ENCODE measurements around the gene PTPRE.

PTPRE gene

DNA sequence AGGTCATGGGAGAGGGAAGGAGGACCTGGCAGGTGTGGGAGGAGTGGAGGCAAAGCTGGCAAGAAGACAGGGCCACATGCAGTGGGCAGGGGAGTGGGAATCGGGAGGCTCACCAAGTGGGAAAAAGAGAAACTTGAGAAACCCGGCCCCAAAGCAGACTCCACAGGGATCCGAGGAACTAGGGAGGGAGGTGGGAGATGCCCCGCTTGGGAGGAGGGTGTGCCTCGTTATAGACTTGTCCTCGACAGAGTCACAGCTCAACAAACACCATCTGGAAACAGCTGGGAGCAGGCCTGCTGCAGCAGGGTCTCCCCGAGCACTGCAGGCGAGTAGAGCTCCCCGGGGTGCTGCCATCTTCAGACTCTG, 164.5 kb downstream of the PTPRE start:
- TF ChIP-seq POLR2A (IDR thresholded peaks at IDR 0.05; ENCODE audit: low read length) (no peak), GATA1 (IDR thresholded peaks at IDR 0.05; ENCODE audit: low read depth, low read length) (no peak)
- no peak for DNase-seq

DNA sequence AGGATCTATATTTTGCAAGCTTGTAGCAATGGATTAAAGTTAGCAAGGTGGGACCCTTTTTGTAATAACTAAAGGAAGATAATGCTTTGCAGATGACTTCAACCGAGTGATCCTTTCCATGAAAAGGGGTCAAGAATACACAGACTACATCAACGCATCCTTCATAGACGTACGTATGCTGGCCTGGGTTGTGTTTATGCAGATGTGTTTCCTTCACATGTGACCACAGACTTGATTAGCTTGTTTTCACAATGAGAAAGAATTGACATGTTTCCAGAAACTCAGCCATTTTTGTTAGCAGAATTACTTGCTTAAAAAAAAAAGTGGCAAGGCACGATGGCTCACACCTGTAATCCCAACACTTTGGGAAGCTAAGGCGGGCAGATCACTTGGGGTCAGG, 165.1 kb downstream of the PTPRE start:
- TF ChIP-seq POLR2A (IDR thresholded peaks at IDR 0.05; ENCODE audit: low read length) (no peak), GATA1 (IDR thresholded peaks at IDR 0.05; ENCODE audit: low read depth, low read length) (no peak)
- DNase-seq = no peak

DNA sequence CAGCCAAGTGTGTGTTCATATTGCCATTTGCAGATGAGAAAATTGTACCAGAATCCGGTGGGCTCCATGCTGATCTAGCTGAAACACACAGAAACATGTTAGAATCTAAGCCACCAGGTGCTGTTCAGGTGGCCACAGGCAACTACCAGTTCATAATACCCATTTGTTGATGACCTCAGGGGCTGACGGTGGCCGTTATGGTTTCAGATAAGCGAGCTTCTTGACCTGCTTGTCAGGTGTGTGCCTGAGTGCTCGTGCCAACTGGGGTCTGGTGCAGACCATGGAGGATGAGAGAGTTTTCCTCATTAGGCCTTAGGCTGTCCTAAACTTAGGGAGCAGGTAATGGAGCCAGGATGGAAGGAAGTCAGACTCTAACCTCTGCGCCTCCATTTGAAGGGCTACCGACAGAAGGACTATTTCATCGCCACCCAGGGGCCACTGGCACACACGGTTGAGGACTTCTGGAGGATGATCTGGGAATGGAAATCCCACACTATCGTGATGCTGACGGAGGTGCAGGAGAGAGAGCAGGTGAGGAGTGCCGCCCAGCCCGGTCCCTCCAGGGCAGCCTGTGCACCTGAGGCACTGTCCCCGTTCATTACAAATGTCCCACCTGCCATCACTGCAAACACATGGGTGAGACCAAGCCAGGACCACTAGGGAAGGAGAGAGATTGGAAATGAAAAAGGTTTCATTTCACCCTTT, 166.2 kb downstream of the PTPRE start:
- TF ChIP-seq GATA1 (IDR thresholded peaks at IDR 0.05; ENCODE audit: low read depth, low read length) = no peak
- TF ChIP-seq POLR2A (IDR thresholded peaks at IDR 0.05; ENCODE audit: low read length) = no peak
- no peak for DNase-seq

DNA sequence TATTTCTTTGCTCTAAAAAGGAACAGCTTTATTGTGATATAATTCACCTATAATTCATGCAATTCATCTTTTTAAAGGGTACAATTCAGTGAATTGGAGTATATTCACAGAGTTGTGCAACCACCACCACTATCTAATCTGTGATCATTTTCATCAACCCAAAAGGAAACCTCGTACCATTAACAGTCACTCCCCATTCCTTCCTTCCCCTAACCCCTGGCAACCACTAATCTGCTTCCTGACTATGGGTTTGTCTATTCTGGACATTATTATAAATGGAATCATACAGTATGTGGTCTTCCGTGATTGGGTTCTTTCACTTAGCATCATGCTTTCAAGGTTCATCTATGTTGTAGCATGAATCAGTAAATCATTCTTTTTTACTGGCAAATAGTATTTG, 167.0 kb downstream of the PTPRE start:
- no peak for TF ChIP-seq GATA1 (IDR thresholded peaks at IDR 0.05; ENCODE audit: low read depth, low read length)
- no peak for TF ChIP-seq POLR2A (IDR thresholded peaks at IDR 0.05; ENCODE audit: low read length)
- no peak for DNase-seq

DNA sequence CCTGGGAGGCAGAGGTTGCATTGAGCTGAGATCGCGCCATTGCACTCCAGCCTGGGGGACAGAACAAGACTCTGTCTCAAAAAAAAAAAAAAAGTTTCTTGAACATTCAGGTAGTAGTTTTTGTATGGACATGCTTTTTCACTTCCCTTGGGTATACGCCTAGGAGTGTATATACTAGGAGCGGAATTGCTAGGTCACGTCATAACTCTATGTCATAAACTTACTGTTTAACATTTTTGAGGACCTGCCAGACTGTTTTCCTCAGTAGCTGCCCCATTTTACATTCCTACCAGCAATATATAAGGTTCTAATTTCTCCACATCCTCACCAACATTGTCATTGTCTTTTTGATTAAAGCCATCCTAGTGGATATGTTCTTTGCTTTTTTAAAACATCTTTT, 167.7 kb downstream of the PTPRE start:
- no peak for TF ChIP-seq POLR2A (IDR thresholded peaks at IDR 0.05; ENCODE audit: low read length)
- no peak for TF ChIP-seq GATA1 (IDR thresholded peaks at IDR 0.05; ENCODE audit: low read depth, low read length)
- no peak for DNase-seq

DNA sequence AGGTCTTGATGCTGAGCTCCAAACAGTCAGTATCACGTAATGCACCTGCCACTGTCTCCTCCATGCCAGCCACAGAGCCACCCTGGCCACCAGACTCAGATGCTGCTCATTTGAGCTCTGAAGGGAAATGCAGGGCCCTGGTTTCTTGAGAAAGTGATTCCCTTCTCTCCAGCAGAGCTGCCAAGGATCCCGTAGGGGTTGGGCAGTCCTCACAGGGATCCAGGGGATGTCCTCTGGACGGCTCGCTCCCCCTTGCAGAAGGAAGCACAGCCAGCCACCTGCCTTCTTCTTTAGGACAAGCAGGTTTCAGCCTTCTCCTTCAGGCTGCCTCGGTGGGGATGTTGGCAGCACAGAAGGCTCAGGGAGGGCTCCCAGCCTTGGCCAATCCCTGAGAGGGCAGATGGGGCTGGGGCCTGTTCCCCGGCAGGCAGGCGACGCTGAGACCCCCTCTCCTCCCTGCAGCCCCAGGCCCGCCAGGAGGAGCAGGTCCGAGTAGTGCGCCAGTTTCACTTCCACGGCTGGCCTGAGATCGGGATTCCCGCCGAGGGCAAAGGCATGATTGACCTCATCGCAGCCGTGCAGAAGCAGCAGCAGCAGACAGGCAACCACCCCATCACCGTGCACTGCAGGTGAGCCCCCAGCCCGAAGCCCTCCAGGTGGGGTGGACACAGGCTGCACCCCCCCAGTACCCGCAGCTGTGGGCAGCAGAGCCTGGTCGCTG, 170.4 kb downstream of the PTPRE start:
- no peak for DNase-seq
- TF ChIP-seq POLR2A (IDR thresholded peaks at IDR 0.05; ENCODE audit: low read length) (no peak), GATA1 (IDR thresholded peaks at IDR 0.05; ENCODE audit: low read depth, low read length) (no peak)

DNA sequence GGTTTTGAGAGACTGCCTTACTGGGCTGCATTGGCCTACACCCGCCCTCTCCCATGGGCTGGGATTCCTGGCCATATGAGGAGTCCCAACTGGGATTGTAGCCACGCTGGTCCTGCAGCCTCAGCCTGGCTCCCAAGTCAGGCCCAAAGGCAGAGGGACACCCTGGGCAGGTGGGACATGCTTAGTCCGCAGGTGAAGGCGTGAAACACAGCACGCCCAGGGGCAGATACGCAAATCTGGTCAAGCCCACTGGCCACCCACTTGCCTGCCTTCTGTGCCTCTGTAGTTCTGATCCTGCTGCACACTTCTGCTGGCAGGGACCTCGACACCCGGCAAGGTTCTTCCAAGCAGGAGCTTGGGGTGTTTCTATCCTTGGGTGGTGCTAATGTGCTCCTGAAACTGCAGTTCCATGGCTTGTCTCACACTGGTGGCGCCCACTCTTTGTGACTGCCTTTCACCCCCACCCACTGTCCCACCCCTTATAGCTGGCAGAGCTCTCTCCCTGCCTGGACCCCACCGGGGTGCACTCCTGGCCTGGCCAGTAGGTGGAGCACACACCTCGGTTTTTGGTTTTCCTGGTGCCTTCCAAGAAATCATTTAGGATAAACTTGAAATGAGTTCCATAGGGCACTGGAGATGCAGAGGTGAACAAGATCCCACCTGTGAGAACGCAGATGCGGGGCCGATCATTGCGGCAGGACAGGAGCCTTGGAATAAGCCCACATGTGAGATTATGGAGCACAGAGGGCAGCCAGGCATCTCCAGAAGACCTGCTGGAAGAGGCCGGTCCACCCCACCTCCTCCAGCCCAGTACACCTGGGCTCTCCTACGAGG, 171.4 kb downstream of the PTPRE start:
- no peak for TF ChIP-seq POLR2A (IDR thresholded peaks at IDR 0.05; ENCODE audit: low read length)
- TF ChIP-seq GATA1 (IDR thresholded peaks at IDR 0.05; ENCODE audit: low read depth, low read length) = no peak
- DNase-seq = peak; percentile 18 to 51

DNA sequence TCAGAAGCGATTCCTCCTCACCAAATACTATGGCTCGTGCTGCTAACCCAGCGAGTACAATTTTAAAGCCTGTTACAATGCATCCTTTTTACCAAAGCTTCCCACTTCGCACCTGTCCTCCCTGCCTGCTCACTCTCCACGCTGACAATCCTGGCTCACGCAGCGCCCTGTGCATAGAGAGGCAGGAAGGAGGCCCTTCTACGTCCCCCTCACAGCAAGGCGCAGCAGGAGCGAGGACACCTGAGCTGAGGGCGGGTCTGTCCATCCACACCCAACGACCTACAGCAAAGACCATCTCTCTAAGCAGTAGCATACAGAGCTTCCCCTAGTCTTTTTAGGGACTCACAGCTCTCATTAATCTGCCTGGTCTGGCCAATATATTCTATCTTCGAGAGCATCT, 173.3 kb downstream of the PTPRE start:
- DNase-seq = no peak
- TF ChIP-seq POLR2A (IDR thresholded peaks at IDR 0.05; ENCODE audit: low read length) = no peak
- no peak for TF ChIP-seq GATA1 (IDR thresholded peaks at IDR 0.05; ENCODE audit: low read depth, low read length)

DNA sequence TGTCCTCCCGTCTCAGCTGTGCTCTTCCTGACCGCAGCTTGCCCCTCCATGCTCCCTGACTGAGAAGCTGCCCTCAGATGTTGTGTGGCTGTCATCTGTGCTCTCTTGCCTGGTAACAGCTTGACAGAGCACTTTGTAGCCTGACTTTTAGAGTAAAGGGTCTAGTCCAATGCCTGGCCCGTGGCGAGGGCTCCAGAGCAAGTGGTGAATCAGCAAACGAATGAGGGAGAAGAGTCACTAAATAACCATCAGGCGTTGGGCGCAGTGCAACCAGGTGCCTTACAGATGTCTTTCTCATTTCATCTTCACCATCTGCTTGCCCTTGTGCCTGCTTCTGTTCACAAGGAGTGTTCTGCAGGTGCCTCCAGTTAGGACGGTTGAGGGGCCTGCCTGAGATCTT, 173.7 kb downstream of the PTPRE start:
- DNase-seq = no peak
- no peak for TF ChIP-seq POLR2A (IDR thresholded peaks at IDR 0.05; ENCODE audit: low read length)
- TF ChIP-seq GATA1 (IDR thresholded peaks at IDR 0.05; ENCODE audit: low read depth, low read length) = no peak

DNA sequence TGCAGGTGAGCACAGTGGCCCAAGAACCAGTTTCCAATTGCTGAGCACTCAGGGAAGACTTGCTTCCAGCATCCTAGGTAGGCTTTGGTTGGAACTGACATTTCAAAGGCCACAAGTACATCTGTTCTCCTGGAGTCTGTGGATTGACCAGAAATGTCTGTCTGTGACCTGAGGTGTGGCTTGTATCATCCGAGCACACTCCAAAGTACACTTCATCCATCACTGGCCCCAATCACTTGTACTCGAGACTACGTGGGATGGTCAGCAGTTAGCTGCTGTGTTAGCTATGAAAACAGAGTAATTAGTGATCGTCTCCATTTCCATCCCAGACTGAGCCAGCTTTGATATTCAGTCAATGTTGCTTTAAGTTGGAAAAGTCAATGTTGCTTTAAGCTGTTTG, 174.3 kb downstream of the PTPRE start:
- TF ChIP-seq GATA1 (IDR thresholded peaks at IDR 0.05; ENCODE audit: low read depth, low read length) = no peak
- TF ChIP-seq POLR2A (IDR thresholded peaks at IDR 0.05; ENCODE audit: low read length) = no peak
- no peak for DNase-seq

DNA sequence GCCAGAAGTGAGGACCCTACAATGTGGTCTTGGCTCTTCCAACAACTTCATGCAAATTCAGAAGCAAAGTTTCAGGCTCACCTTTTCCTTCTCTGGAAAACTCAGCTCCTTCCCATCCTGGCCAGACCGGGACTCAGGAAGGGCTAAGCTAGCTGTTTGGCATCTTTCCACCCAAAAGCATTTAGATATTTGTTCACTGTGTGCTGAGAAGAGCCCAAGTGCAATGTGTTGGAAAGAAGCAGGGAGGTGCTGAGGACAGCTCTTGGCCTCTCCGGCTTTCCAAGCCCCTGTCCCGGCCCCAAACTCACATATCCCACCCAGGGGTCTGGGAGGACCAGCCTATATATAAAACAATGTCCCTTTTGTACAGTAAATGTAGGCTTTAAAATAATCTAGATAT, 174.8 kb downstream of the PTPRE start:
- DNase-seq = no peak
- no peak for TF ChIP-seq POLR2A (IDR thresholded peaks at IDR 0.05; ENCODE audit: low read length)
- TF ChIP-seq GATA1 (IDR thresholded peaks at IDR 0.05; ENCODE audit: low read depth, low read length) = no peak

DNA sequence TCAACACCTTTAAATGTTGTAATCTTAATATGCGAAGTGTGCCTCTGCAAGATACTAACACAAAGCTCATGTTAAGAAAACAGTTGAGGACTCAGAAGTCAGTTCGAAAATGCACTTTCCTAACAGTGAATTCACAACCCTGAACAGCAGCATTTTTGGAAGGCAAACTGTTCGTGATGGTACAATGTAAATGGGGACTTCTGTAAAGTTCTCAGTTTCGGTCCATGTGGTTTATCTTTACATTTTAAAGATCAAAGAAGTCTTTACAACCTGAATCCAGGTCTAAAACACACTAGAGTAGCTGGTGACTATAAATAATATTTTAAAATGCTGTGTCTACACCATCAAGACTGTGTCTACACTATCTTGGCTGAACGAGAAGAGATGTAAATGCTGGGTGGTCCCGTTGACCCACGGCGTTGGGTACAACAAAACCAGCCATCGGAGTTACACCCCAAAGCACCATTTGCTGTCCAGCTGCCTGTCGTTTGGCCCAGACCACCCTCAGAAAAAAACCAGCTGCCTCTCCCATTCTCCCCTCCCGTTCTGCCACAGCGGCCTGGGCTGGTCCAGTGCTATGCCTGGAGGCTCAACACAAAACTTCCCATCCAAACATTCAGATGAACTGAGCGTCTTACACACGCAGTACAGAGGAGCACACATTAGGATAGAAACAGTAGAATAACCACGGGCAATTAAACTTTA, 176.4 kb downstream of the PTPRE start:
- DNase-seq = no peak
- no peak for TF ChIP-seq GATA1 (IDR thresholded peaks at IDR 0.05; ENCODE audit: low read depth, low read length)
- TF ChIP-seq POLR2A (IDR thresholded peaks at IDR 0.05; ENCODE audit: low read length) = no peak

DNA sequence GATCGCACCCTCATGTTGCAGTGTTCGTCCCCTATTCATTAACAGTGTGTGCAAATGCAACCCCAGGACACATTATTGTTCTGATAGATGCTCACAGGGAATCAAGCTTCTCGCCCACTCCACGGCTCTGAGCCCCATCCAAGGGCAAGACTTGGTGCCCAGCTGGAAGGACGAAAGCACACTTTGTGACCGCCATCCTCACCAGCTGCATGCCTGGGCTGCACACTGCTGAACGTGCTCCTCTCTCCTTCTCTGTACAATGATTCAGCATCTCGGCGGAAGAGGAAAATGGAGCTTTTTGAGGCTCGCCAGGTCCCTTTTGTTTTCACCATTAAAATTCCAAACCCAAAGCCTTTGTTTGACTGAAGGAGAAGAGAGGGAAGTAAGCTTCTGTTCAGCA, 177.5 kb downstream of the PTPRE start:
- DNase-seq = no peak
- no peak for TF ChIP-seq GATA1 (IDR thresholded peaks at IDR 0.05; ENCODE audit: low read depth, low read length)
- TF ChIP-seq POLR2A (IDR thresholded peaks at IDR 0.05; ENCODE audit: low read length) = no peak

DNA sequence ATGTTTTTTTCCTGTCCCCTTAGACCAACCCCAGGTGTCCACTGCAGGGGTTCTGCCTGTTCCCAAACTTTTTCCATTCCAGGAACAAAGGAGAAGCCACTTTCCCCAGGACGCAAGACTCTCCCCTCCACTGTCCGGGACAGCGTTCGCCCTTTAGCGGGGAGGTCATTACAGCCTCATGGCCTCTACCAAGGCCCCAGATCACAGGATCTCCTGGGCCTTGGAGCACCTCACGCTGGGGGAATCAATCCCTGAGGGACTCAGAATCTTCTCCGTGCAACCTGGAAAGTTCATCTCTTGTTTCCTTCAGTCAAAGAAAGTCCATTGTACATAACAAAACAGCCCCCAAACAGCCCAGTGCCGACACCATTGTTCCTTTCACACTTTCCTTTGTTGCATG, 178.1 kb downstream of the PTPRE start:
- TF ChIP-seq POLR2A (IDR thresholded peaks at IDR 0.05; ENCODE audit: low read length) (no peak), GATA1 (IDR thresholded peaks at IDR 0.05; ENCODE audit: low read depth, low read length) (no peak)
- DNase-seq = no peak

Data from erythroblast (primary cell).